ENCODE data around the gene EPHX1.
A peak's percentile ranks its signal among the peaks of the same experiment; 100 is the strongest.
"Not testable (repeated sequence)": the region's sequence is repeated elsewhere in the genome, so short reads cannot be mapped to it uniquely, and the experiment has no call there.

The EPHX1 gene

GRCh38 chr1:225881081-225881958 is 71.4 kb downstream of the EPHX1 start:
- no peak for DNase-seq (ENCODE audit: low read depth in 3 of 3)

GRCh38 chr1:225881959-225882693 is 72.2 kb downstream of the EPHX1 start, which contains the start of gene TMEM63A:
Gene TMEM63A (minus strand): TSS chr1:225882380. CDS start chr1:225877580, 4,800 bp downstream.
- DNase-seq (ENCODE audit: low read depth in 3 of 3), result peak; percentile 75 to 83 (median 76)

- no peak for DNase-seq (ENCODE audit: low read depth in 3 of 3)
Measured at GRCh38 chr1:225882694-225883615, 73.0 kb downstream of the EPHX1 start.

DNA sequence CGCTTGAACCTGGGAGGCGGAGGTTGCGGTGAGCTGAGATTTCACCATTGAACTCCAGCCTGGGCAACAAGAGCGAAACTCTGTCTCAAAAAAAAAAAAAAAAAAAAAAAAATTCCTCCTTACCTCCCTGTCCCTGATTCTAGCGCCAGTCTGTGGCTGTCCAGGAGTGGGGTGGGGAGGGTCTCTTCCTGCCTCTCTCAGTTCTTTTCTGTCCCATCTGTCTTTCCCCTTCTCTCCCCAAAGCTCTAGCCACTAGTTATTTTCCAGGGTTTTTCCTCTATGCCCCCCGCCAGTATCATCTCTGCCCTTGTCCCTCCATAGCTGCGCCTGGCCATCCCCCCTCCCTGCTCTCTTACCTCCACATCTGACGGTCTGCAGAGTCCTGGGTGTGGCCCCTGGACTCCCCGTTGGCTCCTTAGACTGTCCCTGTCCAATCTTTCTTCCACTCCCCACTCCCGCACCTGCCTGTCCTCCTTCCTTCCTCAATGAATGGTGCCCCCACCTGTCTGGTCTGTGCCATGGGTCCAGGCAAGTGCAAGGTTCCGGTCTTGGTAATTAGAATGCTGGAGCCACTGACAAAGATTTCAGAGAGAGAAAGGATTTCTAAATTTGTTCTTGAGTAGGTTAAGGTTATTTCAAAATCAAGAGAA is 73.8 kb downstream of the EPHX1 start:
- no peak for DNase-seq (ENCODE audit: low read depth in 3 of 3)

- no peak for DNase-seq (ENCODE audit: low read depth in 3 of 3)
Measured at GRCh38 chr1:225885336-225885735, 75.4 kb downstream of the EPHX1 start.

DNA sequence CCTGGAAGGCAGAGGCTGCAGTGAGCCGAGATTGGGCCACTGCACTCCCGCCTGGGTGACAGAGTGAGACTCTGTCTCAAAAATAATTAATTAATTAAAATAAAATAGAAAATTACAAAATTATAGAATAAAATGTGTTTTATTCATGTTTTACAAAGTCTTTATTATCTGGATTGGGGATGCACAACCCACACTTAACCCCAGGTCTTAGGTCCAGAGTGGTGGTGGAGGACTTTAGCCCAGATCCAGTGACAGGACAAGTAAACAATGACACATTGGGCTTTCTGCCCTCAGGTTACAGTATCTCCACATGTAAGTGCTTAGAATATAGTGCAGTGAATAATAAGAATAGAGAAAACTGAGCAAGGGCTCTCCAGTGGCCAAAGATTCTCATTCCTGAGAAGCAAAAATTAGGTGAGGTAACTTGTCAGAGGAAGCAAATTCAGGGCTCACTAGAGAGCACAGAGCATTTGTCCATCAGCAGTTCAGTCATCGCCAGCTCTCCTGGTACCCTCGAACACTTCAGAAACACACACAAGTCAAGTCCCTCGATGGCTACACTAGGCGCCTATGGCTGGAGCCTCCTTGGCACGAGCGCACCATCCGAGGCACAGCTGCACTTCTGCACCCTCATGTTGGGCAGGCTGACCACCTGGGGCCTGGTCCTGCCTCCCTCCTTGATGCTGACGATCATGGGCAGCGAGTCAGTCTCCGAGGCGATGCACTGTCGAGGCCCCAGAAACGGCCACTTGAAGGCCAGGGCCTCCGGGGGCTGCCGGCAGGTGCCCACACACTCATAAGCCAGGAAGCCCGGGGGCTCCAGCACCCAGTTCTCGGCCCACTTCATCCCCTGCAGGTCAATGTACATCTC is 76.5 kb downstream of the EPHX1 start:
- no peak for DNase-seq (ENCODE audit: low read depth in 3 of 3)

- no peak for DNase-seq (ENCODE audit: low read depth in 3 of 3)
Measured at GRCh38 chr1:225887030-225887314, 77.0 kb downstream of the EPHX1 start.

DNA sequence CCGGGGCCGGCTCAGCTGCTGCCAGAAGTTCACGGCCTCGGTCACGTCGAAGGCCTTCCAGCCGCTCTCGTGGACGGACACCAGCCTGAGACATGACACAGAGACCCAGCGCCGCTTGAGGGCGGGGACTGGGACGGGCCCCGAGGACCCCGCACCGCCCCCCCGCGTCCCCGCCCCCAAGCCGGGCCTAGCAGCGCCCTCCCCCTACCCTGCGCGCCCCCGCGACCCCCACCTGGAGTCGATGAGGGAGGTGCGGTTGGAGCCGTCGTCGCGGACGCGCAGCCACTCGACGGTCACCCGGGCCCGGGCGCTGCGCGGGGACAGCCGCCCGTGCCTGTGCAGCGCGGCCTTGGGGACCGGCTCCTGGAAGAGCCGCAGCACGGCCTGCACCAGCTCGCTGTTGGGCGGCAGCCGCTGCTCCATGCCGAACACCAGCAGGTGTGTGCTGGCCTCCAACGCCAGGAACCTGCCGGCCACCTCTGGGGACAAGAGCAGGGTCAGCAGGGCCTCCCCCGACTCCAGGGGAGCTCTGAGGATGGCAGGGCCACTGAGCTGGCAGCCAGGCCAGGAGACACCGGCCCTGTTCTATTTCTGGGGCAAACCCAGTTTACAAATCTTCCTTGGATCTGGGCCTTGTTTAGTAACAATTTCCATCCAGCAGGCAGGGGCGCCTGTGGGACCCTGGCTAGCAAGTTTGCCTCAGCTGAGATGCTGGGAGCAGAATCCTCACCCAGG is 77.8 kb downstream of the EPHX1 start:
- DNase-seq (ENCODE audit: low read depth in 3 of 3), result not testable (repeated sequence)

DNA sequence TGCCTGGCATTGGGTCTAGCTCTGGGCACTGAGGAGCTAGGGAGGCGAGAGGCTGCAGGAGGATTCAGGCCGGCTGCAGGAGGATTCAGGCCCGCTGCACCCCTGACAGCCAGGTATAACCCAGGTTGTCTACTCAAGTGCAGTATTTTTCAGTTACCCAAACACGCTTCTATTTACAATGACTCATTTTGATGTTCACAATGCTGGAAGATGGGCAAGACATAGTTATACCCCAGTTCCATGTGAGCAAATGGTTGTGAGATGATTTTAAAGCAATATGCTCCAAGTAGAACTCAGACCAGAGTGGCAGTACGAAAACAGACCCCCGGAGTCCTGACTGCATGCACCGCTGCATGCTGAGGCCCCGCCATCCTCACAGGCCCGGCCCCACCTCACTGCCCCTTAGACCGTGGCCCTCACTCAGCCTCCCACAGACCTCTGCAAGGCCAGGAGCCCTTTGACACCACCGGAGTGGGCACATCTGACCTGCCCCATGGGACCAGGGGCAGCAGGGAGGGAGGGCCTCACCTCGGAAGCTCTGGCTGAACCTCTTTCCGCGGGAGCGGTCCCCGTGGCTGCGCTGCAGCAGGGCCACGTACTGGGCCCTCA is 78.5 kb downstream of the EPHX1 start:
- no peak for DNase-seq (ENCODE audit: low read depth in 3 of 3)

DNA sequence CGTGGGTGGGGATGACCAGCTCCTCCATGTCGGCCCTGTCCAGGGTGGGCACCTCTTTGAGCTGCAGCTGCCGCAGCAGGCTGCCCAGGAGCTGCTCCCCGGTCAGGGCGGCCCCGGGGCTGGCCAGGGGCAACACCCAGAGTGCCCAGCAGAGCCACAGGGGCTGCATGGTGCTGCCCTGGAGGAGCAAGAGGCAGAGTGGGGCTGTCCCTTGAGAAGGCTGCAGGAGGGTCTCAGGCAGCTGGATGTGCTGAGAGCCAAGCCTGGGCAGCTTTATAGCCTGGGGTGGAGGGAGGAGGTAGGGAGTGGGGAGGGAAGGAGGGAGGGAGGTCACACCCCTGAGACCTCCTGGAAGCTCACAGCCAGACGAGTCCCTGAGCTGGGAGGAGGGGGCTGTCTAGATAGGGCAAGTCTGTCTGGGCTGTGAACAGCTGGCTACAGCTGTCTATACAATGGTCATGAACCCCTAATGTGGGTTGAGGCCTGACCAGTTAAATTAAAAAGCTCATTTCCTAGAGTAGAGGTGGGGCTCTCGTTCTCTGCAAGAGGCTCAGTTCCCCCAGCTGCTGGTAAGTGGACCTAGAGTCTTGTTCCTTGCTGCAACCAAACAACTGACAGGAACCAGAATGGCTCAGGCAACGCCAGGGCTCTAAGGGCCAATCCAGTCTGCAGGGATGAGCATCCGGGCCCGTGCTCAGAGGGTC is 79.1 kb downstream of the EPHX1 start, which contains the start of gene LEFTY1:
Gene LEFTY1, minus strand, starts transcription at position 249 of the 704 bp plus-strand sequence. Its CDS starts 80 bp downstream, at position 169.
- DNase-seq (ENCODE audit: low read depth in 3 of 3), result no peak

GRCh38 chr1:225889743-225890142 is 79.8 kb downstream of the EPHX1 start:
- no peak for DNase-seq (ENCODE audit: low read depth in 3 of 3)

DNA sequence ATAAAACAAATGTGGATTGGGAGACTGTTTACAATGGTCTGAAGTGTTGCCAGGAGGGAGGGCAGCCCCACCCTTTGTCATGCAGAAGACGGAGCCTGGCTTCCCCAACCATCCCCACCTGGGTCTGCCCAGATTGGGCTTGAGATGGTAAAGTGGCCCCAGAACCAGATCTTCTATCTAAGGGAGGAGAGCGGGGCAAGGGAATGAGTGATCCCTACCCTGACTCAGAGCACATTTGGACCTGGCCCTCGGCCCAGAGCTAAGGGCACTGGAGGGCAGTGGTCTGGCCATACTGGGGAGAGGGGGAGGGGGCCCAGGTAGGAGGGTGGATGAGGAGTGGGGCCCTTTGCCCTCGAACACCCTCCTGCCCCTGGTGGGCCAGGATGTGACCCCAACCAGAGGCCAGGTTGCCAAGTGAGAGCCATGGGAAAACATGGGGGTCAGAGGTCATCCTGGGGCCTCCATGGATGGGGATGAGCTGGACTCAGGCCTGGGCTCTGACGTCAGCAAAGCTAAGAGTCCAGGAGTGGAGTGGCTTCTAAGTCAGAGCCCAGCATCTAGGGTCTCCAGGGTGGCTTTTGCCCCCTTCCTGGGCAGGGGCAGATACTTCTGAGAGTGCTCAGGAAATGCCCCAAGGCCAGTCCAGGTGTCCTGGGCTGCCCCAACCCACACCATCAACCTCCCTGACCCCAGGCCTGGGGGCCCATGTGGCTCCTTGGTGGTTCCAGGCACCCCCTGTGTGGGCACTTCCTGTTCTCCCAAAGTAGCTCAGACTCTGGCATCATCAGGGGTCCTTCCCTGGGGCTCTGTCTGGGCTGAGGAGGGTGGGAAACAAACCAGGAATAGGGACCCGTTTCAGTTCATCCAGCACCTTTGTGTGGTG is 80.7 kb downstream of the EPHX1 start:
- no peak for DNase-seq (ENCODE audit: low read depth in 3 of 3)

GRCh38 chr1:225891229-225891972 is 81.5 kb downstream of the EPHX1 start:
- no peak for DNase-seq (ENCODE audit: low read depth in 3 of 3)

DNA sequence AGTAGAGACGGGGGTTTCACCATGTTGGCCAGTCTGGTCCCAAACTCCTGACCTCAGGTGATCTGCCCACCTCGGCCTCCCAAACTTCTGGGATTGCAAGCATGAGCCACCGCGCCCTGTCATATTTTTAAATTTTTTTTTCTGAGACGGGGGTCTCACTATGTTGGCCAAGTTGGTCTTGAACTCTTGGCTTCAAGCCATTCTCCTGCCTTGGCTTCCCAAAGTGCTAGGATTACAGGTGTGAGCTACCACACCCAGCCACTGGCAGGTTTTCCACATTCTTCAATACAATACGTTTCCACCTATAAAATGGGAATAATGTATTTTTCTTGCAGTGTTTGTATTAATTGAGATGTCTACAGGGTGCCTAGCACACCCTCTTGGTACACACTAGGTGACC is 82.4 kb downstream of the EPHX1 start:
- DNase-seq (ENCODE audit: low read depth in 3 of 3), result no peak

All from stimulated activated CD4-positive, alpha-beta T cell treated with anti-CD3 and anti-CD28 coated beads, TNF-alpha, amount 100 ng/mL, for 4 hours (primary cell).